GOT3 (cell line): ENCODE data around the gene NPIPA1.
"Not testable (repeated sequence)": the region's sequence is repeated elsewhere in the genome, so short reads cannot be mapped to it uniquely, and the experiment has no call there.

Source experiments
- DNase-seq: peaks from one replicate; lab custom pipeline; 2025; ENCODE audit warnings: mixed read lengths; lab: John Stamatoyannopoulos, UW

The NPIPA1 gene

DNA sequence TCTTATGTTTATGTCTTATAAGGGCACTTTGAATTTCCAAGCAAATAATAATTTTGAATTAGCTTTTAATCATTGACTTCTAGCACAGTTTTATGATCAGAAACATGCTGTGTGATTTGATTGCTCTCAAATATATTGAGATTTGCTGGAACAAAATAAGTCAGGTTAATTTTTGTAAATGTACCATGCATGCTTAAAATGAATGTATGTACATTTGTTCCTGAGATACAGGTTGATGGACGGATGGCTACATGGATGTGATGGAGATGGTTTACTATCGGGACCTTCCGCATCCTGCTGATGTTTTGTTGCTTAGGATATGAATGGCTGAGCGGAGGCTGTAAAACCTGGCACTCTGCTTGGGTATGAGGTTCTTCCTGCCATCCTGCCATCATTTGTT, at the start of gene NPIPA1:
Gene NPIPA1, plus strand, starts transcription at position 301 of the 400 bp plus-strand sequence. Its CDS starts 0 bp downstream, at position 301.
- DNase-seq: not testable (repeated sequence)

GRCh38 chr16:14892111-14892510, 45.1 kb upstream of the NPIPA1 start:
- not testable (repeated sequence) for DNase-seq

DNA sequence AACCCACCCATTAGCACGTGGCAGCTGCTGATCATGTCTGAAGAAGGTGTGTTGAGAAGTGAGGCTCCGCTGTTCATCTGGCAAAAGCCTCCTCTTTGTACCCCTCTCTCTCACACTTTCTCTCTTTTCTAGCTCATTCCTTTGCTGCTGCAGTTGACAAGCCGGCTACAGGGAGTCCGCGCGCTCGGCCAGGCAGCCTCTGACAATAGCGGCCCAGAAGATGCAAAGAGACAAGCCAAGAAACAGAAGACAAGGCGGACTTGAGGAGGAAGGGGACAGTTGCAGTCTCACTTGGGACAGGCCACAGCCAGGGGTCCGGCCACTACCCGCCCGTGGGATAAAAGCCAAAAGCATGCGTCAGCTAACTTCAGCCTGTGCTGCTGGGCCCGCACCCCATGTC, 41.9 kb upstream of the NPIPA1 start:
- DNase-seq: not testable (repeated sequence)

GRCh38 chr16:14896023-14896422, 41.2 kb upstream of the NPIPA1 start:
- DNase-seq: not testable (repeated sequence)

DNA sequence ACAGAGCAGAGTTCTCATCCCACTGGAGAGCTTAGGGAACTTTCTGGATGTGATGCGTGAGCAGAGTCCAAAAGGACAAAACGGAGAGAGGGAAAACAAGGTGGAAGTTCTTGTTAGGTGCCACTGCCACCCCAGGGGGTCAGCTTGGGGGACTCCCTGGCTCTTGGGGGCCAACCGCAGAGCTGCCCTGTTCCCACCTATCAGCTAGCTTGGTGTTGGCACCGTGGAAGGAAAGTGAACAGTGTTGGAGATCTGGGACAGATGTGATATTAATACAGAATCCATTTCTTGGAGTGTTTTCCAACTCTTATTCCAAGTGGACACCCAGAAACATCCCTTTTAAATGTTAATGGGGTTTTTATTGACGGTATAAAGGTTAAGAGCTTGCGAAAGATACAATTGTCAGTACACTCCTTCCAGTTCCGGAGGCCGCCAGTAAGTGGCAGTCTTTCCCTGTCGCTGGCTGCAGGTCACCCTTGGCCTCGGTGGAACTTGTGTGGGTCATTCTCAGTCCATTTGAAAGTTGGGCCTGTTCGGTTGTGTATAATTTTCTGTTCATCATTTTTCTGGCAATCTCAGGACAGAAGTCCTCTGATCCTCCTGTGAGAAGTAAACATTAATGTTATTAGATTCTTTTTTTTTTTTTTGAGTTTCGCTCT, 40.1 kb upstream of the NPIPA1 start:
- not testable (repeated sequence) for DNase-seq

DNA sequence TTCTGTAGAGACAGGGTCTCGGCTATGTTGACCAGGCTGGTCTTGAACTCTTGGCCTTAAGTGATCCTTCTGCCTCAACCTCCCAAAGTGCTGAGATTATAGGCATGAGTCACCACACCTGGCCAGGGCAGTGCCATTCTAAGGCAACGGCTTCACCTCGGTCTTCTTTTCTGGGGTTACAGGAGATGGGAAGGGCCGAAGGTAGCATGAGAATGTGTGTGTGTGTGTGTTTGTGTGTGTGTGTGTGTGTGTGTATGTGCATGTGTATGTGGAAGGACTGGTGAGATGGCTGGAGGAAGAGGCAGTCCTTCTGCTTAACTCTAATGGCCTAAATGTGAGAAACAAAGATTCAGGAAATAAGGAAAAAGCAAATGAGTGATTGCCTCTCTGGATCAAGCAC, 39.1 kb upstream of the NPIPA1 start:
- DNase-seq: not testable (repeated sequence)

- DNase-seq: not testable (repeated sequence)
Observed at GRCh38 chr16:14903191-14903957, 33.9 kb upstream of the NPIPA1 start.

DNA sequence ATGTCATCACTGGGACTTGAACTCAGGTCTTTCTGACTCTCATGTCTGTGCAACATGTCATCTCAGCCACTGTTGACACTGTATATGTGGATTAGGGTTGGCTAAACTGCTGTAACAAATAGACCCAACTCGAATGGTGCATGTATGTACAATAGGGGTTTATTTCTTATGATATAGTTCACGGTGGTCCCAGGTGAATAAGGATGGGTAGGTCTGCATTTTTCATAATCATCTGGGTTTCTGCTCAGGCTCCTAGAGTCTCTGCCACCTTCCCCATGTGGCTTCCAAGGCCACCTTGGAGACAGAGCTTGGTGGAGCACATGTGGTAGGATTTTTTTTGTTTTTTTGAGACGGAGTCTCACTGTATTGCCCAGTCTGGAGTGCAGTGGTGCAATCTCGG, 27.5 kb upstream of the NPIPA1 start:
- not testable (repeated sequence) for DNase-seq

DNA sequence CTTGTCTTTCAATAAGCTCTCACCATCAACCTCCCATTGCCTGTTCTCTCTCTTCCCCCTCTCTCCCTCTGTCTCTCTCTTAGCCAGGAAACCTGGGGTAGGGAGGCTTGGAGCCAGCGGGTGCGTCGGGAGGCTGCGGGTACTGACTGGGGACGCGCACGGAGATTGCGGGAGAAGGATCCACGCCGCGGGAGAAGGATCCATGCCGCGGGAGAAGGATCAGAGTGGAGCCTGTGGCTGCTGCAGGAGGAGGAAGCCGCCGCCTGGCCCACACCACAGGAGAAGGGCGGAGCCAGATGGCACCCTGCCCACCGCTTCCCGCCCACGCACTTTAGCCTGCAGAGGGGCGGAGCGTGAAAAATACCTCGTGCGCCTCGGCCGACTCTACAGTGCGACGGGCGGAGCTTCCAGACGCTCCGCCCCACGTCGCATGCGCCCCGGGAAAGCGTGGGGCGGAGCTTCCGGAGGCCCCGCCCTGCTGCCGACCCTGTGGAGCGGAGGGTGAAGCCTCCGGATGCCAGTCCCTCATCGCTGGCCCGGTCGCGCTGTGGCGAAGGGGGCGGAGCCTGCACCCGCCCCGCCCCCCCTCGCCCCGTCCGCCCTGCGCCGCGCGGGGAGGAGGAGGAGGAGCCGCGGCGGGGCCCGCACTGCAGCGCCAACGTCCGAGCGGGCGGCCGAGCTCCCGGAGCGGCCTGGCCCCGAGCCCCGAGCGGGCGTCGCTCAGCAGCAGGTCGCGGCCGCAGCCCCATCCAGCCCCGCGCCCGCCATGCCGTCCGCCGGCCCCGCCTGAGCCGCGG, 26.2 kb upstream of the NPIPA1 start:
- DNase-seq: not testable (repeated sequence)

DNA sequence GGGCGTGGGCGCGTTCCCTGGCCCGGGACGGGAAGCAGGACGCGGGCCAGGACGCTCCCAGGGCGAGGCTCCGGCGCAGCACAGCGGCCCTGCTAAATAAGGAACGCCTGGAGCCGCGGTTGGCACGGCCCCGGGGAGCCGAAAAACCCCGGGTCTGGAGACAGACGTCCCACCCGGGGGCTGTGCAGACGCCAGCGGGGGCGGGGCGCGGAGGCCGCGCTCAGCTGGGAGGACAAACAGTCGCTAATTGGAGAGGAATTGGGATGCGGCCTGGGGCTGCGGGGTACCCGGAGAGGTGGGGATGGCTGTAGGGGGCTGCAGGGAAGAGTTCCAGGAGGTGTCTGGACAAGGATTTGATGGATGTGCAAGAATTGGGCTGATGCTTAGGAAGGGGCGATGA, 25.3 kb upstream of the NPIPA1 start:
- DNase-seq: not testable (repeated sequence)

GRCh38 chr16:14912588-14912987, 24.7 kb upstream of the NPIPA1 start:
- not testable (repeated sequence) for DNase-seq

DNA sequence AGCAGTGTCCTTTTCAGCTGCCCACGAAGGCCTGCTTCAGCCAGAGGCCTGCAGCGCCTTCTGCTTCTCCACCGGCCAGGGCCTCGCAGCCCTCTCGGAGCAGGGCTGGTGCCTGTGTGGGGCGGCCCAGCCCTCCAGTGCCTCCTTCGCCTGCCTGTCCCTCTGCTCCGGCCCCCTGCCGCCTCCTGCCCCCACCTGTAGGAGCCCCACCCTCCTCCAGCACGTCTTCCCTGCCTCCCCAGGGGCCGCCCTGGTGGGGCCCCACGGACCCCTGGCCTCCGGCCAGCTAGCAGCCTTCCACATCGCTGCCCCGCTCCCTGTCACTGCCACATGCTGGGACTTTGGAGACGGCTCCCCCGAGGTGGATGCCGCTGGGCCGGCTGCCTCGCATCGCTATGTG, 18.7 kb upstream of the NPIPA1 start:
- DNase-seq: not testable (repeated sequence)

- not testable (repeated sequence) for DNase-seq
Observed at GRCh38 chr16:14919837-14920600, 17.2 kb upstream of the NPIPA1 start.

DNA sequence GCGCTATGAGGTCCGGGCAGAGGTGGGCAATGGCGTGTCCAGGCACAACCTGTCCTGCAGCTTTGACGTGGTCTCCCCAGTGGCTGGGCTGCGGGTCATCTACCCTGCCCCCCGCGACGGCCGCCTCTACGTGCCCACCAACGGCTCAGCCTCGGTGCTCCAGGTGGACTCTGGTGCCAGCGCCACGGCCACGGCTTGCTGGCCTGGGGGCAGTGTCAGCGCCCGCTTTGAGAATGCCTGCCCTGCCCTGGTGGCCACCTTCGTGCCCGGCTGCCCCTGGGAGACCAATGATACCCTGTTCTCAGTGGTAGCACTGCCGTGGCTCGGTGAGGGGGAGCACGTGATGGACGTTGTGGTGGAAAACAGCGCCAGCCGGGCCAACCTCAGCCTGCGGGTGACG, 15.0 kb upstream of the NPIPA1 start:
- not testable (repeated sequence) for DNase-seq

DNA sequence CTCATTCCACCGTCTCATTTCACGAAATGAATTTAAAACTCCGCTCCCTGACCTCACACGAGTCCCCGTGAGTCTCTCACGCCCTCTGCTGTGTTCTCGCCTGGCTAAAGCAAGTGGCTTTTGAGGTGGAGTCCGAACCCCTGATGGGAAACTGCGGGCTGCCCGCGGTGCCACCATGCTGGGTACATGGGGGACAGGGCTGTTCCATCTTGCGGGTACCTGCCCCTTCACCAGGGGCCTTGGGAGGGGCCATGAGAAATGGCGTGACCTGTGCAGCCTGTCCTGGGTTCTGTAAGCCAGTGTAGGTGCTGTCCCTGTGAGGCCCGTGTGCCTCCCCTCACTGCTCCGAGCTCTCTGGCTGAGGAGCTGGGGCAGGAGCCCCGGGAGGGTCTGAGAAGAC, 14.3 kb upstream of the NPIPA1 start:
- DNase-seq: not testable (repeated sequence)

GRCh38 chr16:14923394-14924088, 13.7 kb upstream of the NPIPA1 start:
- not testable (repeated sequence) for DNase-seq

- DNase-seq: not testable (repeated sequence)
Observed at GRCh38 chr16:14924359-14924758, 12.9 kb upstream of the NPIPA1 start.

GRCh38 chr16:14924982-14925381, 12.3 kb upstream of the NPIPA1 start:
- DNase-seq: not testable (repeated sequence)

DNA sequence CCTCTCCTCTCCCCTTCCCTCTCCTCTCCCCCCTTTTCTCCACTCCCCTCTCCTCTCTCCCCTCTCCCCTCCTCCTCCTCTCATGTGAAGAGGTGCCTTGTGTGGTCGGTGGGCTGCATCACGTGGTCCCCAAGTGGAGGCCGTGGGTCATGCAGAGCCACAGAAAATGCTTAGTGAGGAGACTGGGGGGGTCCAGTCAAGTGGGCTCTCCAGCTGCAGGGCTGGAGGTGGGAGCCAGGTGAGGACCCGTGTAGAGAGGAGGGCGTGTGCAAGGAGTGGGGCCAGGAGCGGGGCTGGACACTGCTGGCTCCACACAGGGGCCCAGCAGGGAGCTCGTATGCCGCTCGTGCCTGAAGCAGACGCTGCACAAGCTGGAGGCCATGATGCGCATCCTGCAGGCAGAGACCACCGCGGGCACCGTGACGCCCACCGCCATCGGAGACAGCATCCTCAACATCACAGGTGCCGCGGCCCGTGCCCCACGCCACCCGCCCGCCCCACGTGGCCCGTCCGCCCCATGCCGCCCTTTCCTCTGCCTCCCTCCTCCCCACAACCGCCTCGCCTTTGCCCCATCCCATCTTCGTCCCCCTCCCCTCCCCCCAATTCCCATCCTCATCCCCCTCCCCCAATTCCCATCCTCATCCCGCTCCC, 9.1 kb upstream of the NPIPA1 start:
- not testable (repeated sequence) for DNase-seq

GRCh38 chr16:14929176-14929575, 8.1 kb upstream of the NPIPA1 start:
- DNase-seq: not testable (repeated sequence)
